HFF-Myc (cell line): Measurements from ENCODE around the gene AGAP1.

ENCODE experiments used
- DNase-seq: peaks from one replicate; pipeline ENCODE4 v3.0.0-alpha.2; 2011; ENCODE audit warnings: low read depth; ENCODE audit errors: extremely low read depth
- H3K4me3 ChIP-seq: replicated peaks from 2 replicates; pipeline ENCODE4 v1.5.1; 2011; ENCODE audit warnings: low read depth, mild to moderate bottlenecking, control low read depth, low read length
- CTCF ChIP-seq: IDR thresholded peaks from 2 replicates; pipeline ENCODE4 v1.5.1; 2012; ENCODE audit warnings: mild to moderate bottlenecking, low read depth, low read length, control low read depth; ENCODE audit errors: missing control alignments

AGAP1 gene

GRCh38 chr2:235949567-235950472 lies 456.0 kb downstream of the AGAP1 start:
- TF ChIP-seq CTCF = no peak
- DNase-seq = no peak
- H3K4me3 ChIP-seq = no peak overlapping the region

GRCh38 chr2:235950473-235950809 lies 456.6 kb downstream of the AGAP1 start:
- H3K4me3 ChIP-seq = no peak overlapping the region
- no peak for TF ChIP-seq CTCF
- no peak for DNase-seq

- DNase-seq = no peak
- TF ChIP-seq CTCF = no peak
- H3K4me3 ChIP-seq = no peak overlapping the region
Measured at GRCh38 chr2:235951493-235951892, 457.6 kb downstream of the AGAP1 start.

GRCh38 chr2:235951982-235952381 lies 458.1 kb downstream of the AGAP1 start:
- no peak for DNase-seq
- no peak for TF ChIP-seq CTCF
- H3K4me3 ChIP-seq = no peak overlapping the region

GRCh38 chr2:235952714-235953113 lies 458.9 kb downstream of the AGAP1 start:
- H3K4me3 ChIP-seq = no peak overlapping the region
- no peak for TF ChIP-seq CTCF

GRCh38 chr2:235954281-235954680 lies 460.4 kb downstream of the AGAP1 start:
- no peak overlapping the region for H3K4me3 ChIP-seq
- no peak for DNase-seq
- TF ChIP-seq CTCF = no peak

More at GRCh38 chr2:235952714-235953113, 458.9 kb downstream of the AGAP1 start:
- no peak for DNase-seq
